Epidermal melanocyte (primary cell): ENCODE measurements around the gene EP400.
"Not testable (repeated sequence)": the region's sequence is repeated elsewhere in the genome, so short reads cannot be mapped to it uniquely, and the experiment has no call there.

ENCODE experiments used
- DNase-seq: peaks from one replicate; pipeline ENCODE4 v3.0.0; 2011; ENCODE audit warnings: low spot score; ENCODE audit not compliant: insufficient read length

EP400 gene

GRCh38 chr12:131948166-131948712 lies 1.5 kb upstream of the EP400 start:
- DNase-seq, result no peak

- not testable (repeated sequence) for DNase-seq
These were observed 870 bp upstream of the EP400 start for GRCh38 chr12:131948713-131949430.

GRCh38 chr12:131950182-131950913 lies 606 bp downstream of the EP400 start:
- no peak for DNase-seq

- DNase-seq, result not testable (repeated sequence)
These were observed 4.1 kb downstream of the EP400 start for GRCh38 chr12:131953810-131954209.

- not testable (repeated sequence) for DNase-seq
These were observed 4.7 kb downstream of the EP400 start for GRCh38 chr12:131954460-131954859.

- DNase-seq, result no peak
These were observed 9.4 kb downstream of the EP400 start for GRCh38 chr12:131959116-131959515.

GRCh38 chr12:131959641-131960589 lies 10.2 kb downstream of the EP400 start:
- DNase-seq, result no peak

- not testable (repeated sequence) for DNase-seq
These were observed 11.0 kb downstream of the EP400 start for GRCh38 chr12:131960590-131961325.

GRCh38 chr12:131961328-131961727 lies 11.6 kb downstream of the EP400 start:
- not testable (repeated sequence) for DNase-seq

- no peak for DNase-seq
These were observed 12.3 kb downstream of the EP400 start for GRCh38 chr12:131962069-131962468.

- DNase-seq, result no peak
These were observed 13.6 kb downstream of the EP400 start for GRCh38 chr12:131963381-131963780.

GRCh38 chr12:131965073-131965472 lies 15.3 kb downstream of the EP400 start:
- no peak for DNase-seq

- no peak for DNase-seq
These were observed 21.5 kb downstream of the EP400 start for GRCh38 chr12:131971226-131971625.

- DNase-seq, result no peak
These were observed 25.5 kb downstream of the EP400 start for GRCh38 chr12:131975228-131975627.

GRCh38 chr12:131979606-131980005 lies 29.9 kb downstream of the EP400 start:
- no peak for DNase-seq

GRCh38 chr12:131980263-131980662 lies 30.5 kb downstream of the EP400 start:
- DNase-seq, result no peak

- DNase-seq, result no peak
These were observed 31.6 kb downstream of the EP400 start for GRCh38 chr12:131981388-131981787.

GRCh38 chr12:131982041-131982440 lies 32.3 kb downstream of the EP400 start:
- no peak for DNase-seq

- DNase-seq, result no peak
These were observed 33.3 kb downstream of the EP400 start for GRCh38 chr12:131983026-131983425.

GRCh38 chr12:131983554-131983953 lies 33.8 kb downstream of the EP400 start:
- DNase-seq, result no peak

GRCh38 chr12:131984334-131984733 lies 34.6 kb downstream of the EP400 start:
- no peak for DNase-seq
